HPDE6-E6E7 (cell line): ENCODE measurements around the gene ATN1.
"Not testable (repeated sequence)": the region's sequence is repeated elsewhere in the genome, so short reads cannot be mapped to it uniquely, and the experiment has no call there.

Experiments
- DNase-seq: peaks from one replicate; pipeline ENCODE4 v3.0.0; 2011; ENCODE audit warnings: missing footprints; ENCODE audit errors: extremely low spot score

Gene ATN1

GRCh38 chr12:6903722-6904121 lies 24.0 kb upstream of the ATN1 start:
- no peak for DNase-seq

- DNase-seq: peak; percentile 97
Observed at GRCh38 chr12:6904280-6905276, 23.2 kb upstream of the ATN1 start, which contains the start of gene LRRC23. Gene LRRC23, plus strand, starts transcription at chr12:6904822. Its CDS starts 812 bp downstream, at chr12:6905634.

GRCh38 chr12:6905414-6906040 lies 22.2 kb upstream of the ATN1 start:
- no peak for DNase-seq

- DNase-seq: not testable (repeated sequence)
Observed at GRCh38 chr12:6908141-6908540, 19.6 kb upstream of the ATN1 start.

GRCh38 chr12:6909421-6910145 lies 18.2 kb upstream of the ATN1 start:
- no peak for DNase-seq

- DNase-seq: no peak
Observed at GRCh38 chr12:6912164-6912935, 15.4 kb upstream of the ATN1 start.

- no peak for DNase-seq
Observed at GRCh38 chr12:6914246-6914946, 13.4 kb upstream of the ATN1 start, which contains the start of gene ENO2. Gene ENO2, plus strand, starts transcription at chr12:6914580. Its CDS starts 1,253 bp downstream, at chr12:6915833.

GRCh38 chr12:6914947-6915788 lies 12.6 kb upstream of the ATN1 start:
- no peak for DNase-seq

- no peak for DNase-seq
Observed at GRCh38 chr12:6915789-6916285, 11.9 kb upstream of the ATN1 start.

GRCh38 chr12:6916426-6917200 lies 11.1 kb upstream of the ATN1 start:
- DNase-seq: no peak

GRCh38 chr12:6917491-6918231 lies 10.1 kb upstream of the ATN1 start:
- no peak for DNase-seq

- peak; percentile 58 for DNase-seq
Observed at GRCh38 chr12:6919588-6919987, 8.2 kb upstream of the ATN1 start.

GRCh38 chr12:6921539-6921938 lies 6.2 kb upstream of the ATN1 start:
- no peak for DNase-seq

- DNase-seq: no peak
Observed at GRCh38 chr12:6921996-6922946, 5.5 kb upstream of the ATN1 start.

GRCh38 chr12:6923003-6923732 lies 4.6 kb upstream of the ATN1 start:
- DNase-seq: no peak

GRCh38 chr12:6923851-6924250 lies 3.9 kb upstream of the ATN1 start:
- no peak for DNase-seq
